ENCODE measurements around the gene C1orf56. TPM values are rescaled to one million over a fixed set of nuclear protein-coding genes. Genes with fewer than 3 reads are reported as not detected.
A peak's percentile ranks its signal among the peaks of the same experiment; 100 is the strongest.

C1orf56 gene
- total RNA-seq, 3 donors from 2014 or later = 0.99 to 1.3 (median 1.1) TPM

DNA sequence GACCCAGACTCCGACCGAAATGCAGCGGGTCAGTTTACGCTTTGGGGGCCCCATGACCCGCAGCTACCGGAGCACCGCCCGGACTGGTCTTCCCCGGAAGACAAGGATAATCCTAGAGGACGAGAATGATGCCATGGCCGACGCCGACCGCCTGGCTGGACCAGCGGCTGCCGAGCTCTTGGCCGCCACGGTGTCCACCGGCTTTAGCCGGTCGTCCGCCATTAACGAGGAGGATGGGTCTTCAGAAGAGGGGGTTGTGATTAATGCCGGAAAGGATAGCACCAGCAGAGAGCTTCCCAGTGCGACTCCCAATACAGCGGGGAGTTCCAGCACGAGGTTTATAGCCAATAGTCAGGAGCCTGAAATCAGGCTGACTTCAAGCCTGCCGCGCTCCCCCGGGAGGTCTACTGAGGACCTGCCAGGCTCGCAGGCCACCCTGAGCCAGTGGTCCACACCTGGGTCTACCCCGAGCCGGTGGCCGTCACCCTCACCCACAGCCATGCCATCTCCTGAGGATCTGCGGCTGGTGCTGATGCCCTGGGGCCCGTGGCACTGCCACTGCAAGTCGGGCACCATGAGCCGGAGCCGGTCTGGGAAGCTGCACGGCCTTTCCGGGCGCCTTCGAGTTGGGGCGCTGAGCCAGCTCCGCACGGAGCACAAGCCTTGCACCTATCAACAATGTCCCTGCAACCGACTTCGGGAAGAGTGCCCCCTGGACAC, 534 bp downstream of the C1orf56 start:
- Mint-ChIP-seq H3K36me3 (ENCODE audit: insufficient read depth) (peaks cover 14% of the 10 kb centered on the region), H3K9me3 (no peaks in the 10 kb centered on the region), H3K4me3 (peak overlapping the region; percentile 87), H3K4me1 (ENCODE audit: low read depth) (peaks cover 53% of the 10 kb centered on the region), H3K27me3 (ENCODE audit: low read depth) (no peaks in the 10 kb centered on the region)
- DNase-seq (peak; percentile 40), ATAC-seq (peak; percentile 67 to 72)

- peak overlapping the region; percentile 87 for H3K4me3 Mint-ChIP-seq
- peaks cover 53% of the 10 kb centered on the region for H3K4me1 Mint-ChIP-seq (ENCODE audit: low read depth)
- no peak for DNase-seq
- peaks cover 12% of the 10 kb centered on the region for H3K36me3 Mint-ChIP-seq (ENCODE audit: insufficient read depth)
- no peaks in the 10 kb centered on the region for H3K27me3 Mint-ChIP-seq (ENCODE audit: low read depth)
- no peak for ATAC-seq
- H3K9me3 Mint-ChIP-seq = no peaks in the 10 kb centered on the region
These were observed 1.1 kb downstream of the C1orf56 start for GRCh38 chr1:151048645-151049032.

DNA sequence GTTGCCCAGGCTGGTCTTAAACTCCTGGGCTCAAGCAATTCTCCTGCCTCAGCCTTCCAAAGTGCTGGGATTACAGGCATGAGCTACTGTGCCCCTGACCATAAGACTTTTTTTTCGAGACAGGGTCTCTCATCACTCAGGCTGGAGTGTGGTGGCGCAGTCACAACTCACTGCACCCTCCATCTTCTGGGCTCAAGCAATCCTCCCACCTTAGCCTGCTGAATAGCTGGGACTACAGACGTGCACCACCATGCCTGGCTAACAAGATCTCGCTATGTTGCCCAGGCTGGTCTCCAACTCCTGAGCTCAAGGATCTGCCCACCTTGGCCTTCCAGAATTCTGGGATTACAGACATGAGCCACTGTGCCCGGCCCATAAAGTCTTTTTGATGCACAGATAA, 1.9 kb downstream of the C1orf56 start:
- Mint-ChIP-seq H3K9me3 (no peaks in the 10 kb centered on the region), H3K4me1 (ENCODE audit: low read depth) (peaks cover 57% of the 10 kb centered on the region), H3K4me3 (peak overlapping the region; percentile 8), H3K36me3 (ENCODE audit: insufficient read depth) (peaks cover 17% of the 10 kb centered on the region), H3K27me3 (ENCODE audit: low read depth) (no peaks in the 10 kb centered on the region)
- ATAC-seq (no peak), DNase-seq (no peak)

GRCh38 chr1:151050051-151050688, 2.6 kb downstream of the C1orf56 start:
- peaks cover 64% of the 10 kb centered on the region for H3K4me1 Mint-ChIP-seq (ENCODE audit: low read depth)
- peaks cover 23% of the 10 kb centered on the region for H3K36me3 Mint-ChIP-seq (ENCODE audit: insufficient read depth)
- no peaks in the 10 kb centered on the region for H3K27me3 Mint-ChIP-seq (ENCODE audit: low read depth)
- no peak for ATAC-seq
- H3K4me3 Mint-ChIP-seq = no peak overlapping the region
- H3K9me3 Mint-ChIP-seq = no peaks in the 10 kb centered on the region
- DNase-seq = no peak

DNA sequence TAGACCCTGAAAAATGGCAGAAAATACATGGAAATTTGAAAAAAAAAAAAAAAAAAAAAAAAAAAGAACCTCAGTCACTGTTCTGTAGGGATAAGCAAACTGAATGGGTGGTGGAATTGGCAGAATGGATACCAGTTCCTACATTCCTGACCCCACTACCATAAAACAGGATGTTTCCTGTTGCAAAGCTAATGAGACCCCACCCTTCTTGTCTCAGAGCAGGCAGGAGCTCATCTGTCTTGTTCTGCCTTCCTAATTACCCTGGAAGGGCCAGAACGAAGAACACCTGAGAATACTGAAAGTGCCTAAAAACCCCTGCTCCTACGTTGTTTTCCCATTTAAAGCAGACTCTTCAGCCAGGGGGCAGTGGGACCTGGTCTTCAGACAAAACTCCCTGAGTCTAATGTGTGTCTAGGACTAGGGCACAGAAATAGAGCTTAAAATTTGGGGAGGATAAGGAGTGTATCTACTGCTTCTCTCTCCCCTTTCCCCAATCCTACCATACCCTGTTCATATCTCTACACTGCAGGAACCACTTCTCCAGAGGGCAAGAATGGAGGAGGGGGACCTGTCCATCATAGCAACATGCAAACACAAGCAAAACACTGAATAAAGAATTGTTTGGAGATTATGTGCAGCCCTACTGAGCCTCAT, 3.9 kb downstream of the C1orf56 start:
- DNase-seq (no peak), ATAC-seq (no peak)
- Mint-ChIP-seq H3K4me1 (ENCODE audit: low read depth) (peaks cover 69% of the 10 kb centered on the region), H3K27me3 (ENCODE audit: low read depth) (no peaks in the 10 kb centered on the region), H3K9me3 (no peaks in the 10 kb centered on the region), H3K4me3 (no peak overlapping the region), H3K36me3 (ENCODE audit: insufficient read depth) (peaks cover 34% of the 10 kb centered on the region)

DNA sequence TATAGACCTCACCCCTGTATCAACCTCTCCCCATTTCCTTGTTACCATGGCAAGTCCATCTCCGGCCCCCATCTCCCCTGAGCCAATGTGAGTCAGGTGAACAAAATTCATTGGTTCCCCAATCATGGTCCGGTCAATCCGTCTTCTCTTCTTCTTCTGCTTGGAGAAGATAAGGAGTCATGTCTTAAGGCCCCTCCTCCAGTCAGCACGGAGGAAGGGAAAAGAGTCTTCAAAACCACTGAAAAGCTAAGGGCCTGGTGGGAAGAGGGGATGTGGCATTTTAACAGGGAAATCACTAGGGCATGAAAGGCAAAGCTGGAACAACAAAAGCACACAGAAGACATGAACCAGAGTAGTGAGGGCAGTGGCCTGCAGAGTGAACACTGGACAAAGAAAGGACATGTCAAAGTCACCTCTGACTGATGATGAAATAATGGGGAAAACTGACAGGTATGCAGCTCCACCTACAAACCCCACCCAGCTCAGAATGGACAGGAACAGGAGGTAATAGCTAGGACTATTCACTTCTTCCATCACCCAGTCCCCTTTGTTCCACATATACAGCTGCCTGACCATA, 7.5 kb downstream of the C1orf56 start:
- DNase-seq = no peak
- Mint-ChIP-seq H3K36me3 (ENCODE audit: insufficient read depth) (peaks cover 48% of the 10 kb centered on the region), H3K4me1 (ENCODE audit: low read depth) (peaks cover 65% of the 10 kb centered on the region), H3K9me3 (no peaks in the 10 kb centered on the region), H3K27me3 (ENCODE audit: low read depth) (no peaks in the 10 kb centered on the region), H3K4me3 (peak overlapping the region; percentile 99)
- no peak for ATAC-seq

DNA sequence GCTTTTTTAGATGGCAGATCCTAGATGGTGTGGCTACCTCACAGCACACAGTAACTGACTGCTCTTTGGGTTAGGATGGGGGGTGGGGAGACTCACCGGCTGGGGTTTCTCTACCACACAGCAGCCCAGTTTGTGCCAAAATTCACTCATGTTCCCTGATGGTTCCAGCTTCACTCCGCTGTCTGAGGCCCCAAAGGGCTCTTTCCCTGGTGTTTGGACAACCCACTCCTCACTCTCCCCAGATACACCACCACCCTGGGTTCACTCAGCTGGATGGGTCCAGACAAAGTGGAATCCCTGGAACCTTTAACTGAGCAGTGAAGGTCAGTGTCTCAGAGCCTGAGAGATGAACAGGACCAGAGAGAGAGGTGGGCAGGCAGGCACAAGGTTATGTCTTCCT, 8.0 kb downstream of the C1orf56 start:
- no peak for DNase-seq
- peaks cover 48% of the 10 kb centered on the region for H3K36me3 Mint-ChIP-seq (ENCODE audit: insufficient read depth)
- H3K27me3 Mint-ChIP-seq (ENCODE audit: low read depth) = no peaks in the 10 kb centered on the region
- ATAC-seq = no peak
- H3K4me1 Mint-ChIP-seq (ENCODE audit: low read depth) = peaks cover 70% of the 10 kb centered on the region
- no peaks in the 10 kb centered on the region for H3K9me3 Mint-ChIP-seq
- H3K4me3 Mint-ChIP-seq = peak overlapping the region; percentile 99

GRCh38 chr1:151056149-151056548, 8.6 kb downstream of the C1orf56 start:
- H3K9me3 Mint-ChIP-seq = no peaks in the 10 kb centered on the region
- H3K4me3 Mint-ChIP-seq = peak overlapping the region; percentile 99
- DNase-seq = no peak
- H3K4me1 Mint-ChIP-seq (ENCODE audit: low read depth) = peaks cover 71% of the 10 kb centered on the region
- peak in 1 of 2 donors; percentile 19 for ATAC-seq
- peaks cover 45% of the 10 kb centered on the region for H3K36me3 Mint-ChIP-seq (ENCODE audit: insufficient read depth)
- H3K27me3 Mint-ChIP-seq (ENCODE audit: low read depth) = no peaks in the 10 kb centered on the region

DNA sequence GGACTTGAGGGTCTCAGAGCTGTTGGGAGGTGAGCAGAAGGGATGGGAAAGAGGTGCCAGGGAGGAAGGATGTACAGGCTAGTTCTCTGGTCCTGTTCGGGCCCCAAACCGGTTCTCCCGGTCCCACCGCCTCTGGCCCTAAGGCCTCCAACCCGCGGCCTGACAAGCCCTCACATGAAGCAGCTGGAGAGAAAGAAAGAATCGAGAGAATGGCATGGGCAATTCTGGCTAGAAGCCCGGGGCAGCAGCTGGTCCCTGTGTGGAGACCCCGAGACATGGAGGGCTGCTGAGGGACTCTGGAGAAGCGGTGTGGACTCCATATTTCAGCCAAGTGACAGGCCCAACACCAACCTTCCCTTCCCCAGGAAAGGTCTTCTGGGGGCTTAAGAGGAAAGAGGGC, 11.1 kb downstream of the C1orf56 start:
- Mint-ChIP-seq H3K4me3 (peak overlapping the region; percentile 99), H3K9me3 (no peaks in the 10 kb centered on the region), H3K4me1 (ENCODE audit: low read depth) (peaks cover 54% of the 10 kb centered on the region), H3K27me3 (ENCODE audit: low read depth) (no peaks in the 10 kb centered on the region), H3K36me3 (ENCODE audit: insufficient read depth) (peaks cover 35% of the 10 kb centered on the region)
- DNase-seq (no peak), ATAC-seq (no peak)

DNA sequence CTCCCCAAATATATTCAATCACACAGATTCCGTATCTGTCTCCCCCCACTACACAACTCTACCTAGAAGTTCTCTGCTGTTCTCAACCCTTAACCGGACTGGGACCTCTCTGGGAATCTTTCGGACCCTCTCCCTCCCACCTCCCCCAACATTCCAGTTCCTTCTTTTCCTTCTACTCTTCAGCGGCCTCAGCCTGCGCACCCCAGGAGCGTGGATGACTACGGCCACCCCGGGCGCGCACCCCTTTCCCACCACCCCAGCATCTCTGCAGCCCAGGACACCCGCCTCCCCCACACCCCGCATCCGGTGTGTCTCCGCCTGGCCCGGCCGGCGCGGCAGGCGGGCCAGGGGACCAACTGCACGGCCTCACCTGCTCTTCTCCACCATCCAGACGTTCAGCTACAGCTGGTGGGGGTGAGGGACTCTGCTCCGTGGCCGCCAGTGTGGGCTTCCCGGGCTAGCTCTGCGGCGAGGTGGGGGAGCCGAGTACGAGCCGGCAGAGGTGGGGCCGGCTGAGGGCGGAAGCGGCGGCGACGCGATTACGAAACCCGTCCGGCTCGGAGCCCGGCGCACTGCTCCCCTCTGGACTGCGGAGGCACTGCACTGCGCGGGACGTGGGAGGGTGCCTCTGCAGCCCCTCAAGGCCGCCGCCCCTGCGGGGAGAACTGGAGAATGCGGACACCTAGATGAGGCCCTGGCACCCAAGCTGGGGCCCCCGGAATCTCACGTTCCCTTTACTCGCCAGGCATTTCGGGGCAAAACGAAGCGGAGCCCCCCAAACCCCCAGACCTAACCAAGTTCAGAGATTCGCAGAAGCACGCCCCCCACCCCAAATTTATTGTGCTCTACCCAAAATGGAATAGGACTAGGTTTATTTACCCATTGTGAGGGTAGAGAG, 11.8 kb downstream of the C1orf56 start, which contains the start of gene CDC42SE1:
TSS of gene CDC42SE1 (minus strand) at position 514 of the 898 bp plus-strand sequence. CDS start 3,892 bp downstream, outside the sequence.
- ATAC-seq (peak; percentile 87 to 89), DNase-seq (peak; percentile 75)
- Mint-ChIP-seq H3K27me3 (ENCODE audit: low read depth) (no peaks in the 10 kb centered on the region), H3K4me1 (ENCODE audit: low read depth) (peaks cover 49% of the 10 kb centered on the region), H3K4me3 (peak within 1 kb of the TSS; percentile 99), H3K36me3 (ENCODE audit: insufficient read depth) (peaks cover 32% of the 10 kb centered on the region), H3K9me3 (no peaks in the 10 kb centered on the region)

DNA sequence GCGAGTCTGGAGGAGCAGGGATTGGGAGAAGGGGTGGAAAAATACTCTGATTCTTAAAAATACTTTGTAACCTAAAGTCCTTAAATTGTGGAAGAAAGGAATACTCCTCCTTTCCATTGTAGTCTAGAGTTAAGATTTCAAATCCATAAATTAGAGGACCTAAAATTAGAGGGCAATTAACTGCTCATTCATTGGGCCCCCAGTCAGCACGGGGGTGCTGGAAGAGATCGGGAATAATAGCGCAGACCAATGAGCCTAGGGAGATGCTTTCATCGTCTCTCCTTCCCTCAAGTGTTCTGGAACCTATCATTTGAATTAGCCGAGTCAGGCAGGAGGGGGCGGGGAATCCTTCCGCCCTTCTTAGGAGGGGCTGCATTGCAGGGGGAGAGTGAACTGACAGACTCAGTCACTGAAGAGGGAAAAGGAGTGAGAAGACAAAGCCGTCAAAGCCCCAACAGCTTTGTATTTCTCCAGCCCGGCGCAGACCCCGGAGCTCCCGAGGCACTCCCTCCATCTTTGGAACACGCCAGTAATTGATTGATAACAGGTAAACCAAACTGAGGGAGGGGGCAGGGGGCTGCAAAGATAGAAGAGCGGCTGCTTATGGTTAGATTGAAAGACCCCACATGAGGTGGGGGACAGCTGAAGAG, 12.6 kb downstream of the C1orf56 start, which contains the start of gene MLLT11:
TSS of gene MLLT11 (plus strand) at position 391 of the 650 bp plus-strand sequence. CDS start 6,828 bp downstream, outside the sequence.
- Mint-ChIP-seq H3K4me1 (ENCODE audit: low read depth) (peaks cover 41% of the 10 kb centered on the region), H3K36me3 (ENCODE audit: insufficient read depth) (peaks cover 25% of the 10 kb centered on the region), H3K27me3 (ENCODE audit: low read depth) (no peaks in the 10 kb centered on the region), H3K4me3 (peak within 1 kb of the TSS; percentile 99), H3K9me3 (no peaks in the 10 kb centered on the region)
- ATAC-seq (no peak), DNase-seq (no peak)

- Mint-ChIP-seq H3K36me3 (ENCODE audit: insufficient read depth) (peaks cover 18% of the 10 kb centered on the region), H3K4me3 (peak overlapping the region; percentile 99), H3K4me1 (ENCODE audit: low read depth) (peaks cover 34% of the 10 kb centered on the region), H3K27me3 (ENCODE audit: low read depth) (no peaks in the 10 kb centered on the region), H3K9me3 (no peaks in the 10 kb centered on the region)
- DNase-seq (no peak), ATAC-seq (no peak)
These were observed 13.3 kb downstream of the C1orf56 start for GRCh38 chr1:151060657-151061421.

Data from activated T-cell treated with anti-CD3 and anti-CD28 coated beads, Interleukin-2, amount 50 U/mL, for 4 hours (primary cell).